Liver (tissue), 9 donors: ENCODE data around the gene C3orf18. TPM values are rescaled to one million over a fixed set of nuclear protein-coding genes. Genes with fewer than 3 reads are reported as not detected.

Experiments
- DNase-seq: peaks from one replicate; pipeline ENCODE4 v3.0.0-alpha.2; 2017; ENCODE audit warnings: low spot score
- H3K27ac ChIP-seq, 2 donors: one replicate each; pipeline ENCODE4 v1.7.0; 2013; ENCODE audit warnings: inconsistent platforms in 2 of 2, low read length in 2 of 2, control low read depth in 1 of 2, low read depth in 1 of 2, mild to moderate bottlenecking in 1 of 2
- H3K27me3 ChIP-seq, 4 donors: one replicate each; pipeline versions ENCODE4 v1.6.1 to v1.7.0; 2013; ENCODE audit warnings: low read length in 3 of 4, inconsistent platforms in 1 of 4, mild to moderate bottlenecking in 1 of 4, moderate library complexity in 1 of 4; ENCODE audit not compliant: control insufficient read depth in 4 of 4, insufficient read depth in 4 of 4
- H3K36me3 ChIP-seq, 4 donors: one replicate each; pipeline versions ENCODE4 v1.6.1 to v1.7.0; 2013; ENCODE audit warnings: low read length in 3 of 4, mild to moderate bottlenecking in 3 of 4, low read depth in 1 of 4, moderate library complexity in 1 of 4; ENCODE audit not compliant: control insufficient read depth in 4 of 4, insufficient read depth in 3 of 4
- H3K4me1 ChIP-seq, 4 donors: one replicate each; pipeline versions ENCODE4 v1.6.1 to v1.7.0; 2013; ENCODE audit warnings: low read length in 3 of 4, mild to moderate bottlenecking in 3 of 4, moderate library complexity in 1 of 4; ENCODE audit not compliant: control insufficient read depth in 4 of 4, insufficient read depth in 4 of 4
- H3K4me3 ChIP-seq, 3 donors: one replicate each; pipeline versions ENCODE4 v1.6.1 to v1.7.0; 2013; ENCODE audit warnings: low read length in 3 of 3, control low read depth in 1 of 3, low read depth in 1 of 3, mild to moderate bottlenecking in 1 of 3
- H3K9ac ChIP-seq, 2 donors: one replicate each; pipeline ENCODE4 v1.7.0; 2013; ENCODE audit warnings: low read length in 2 of 2, mild to moderate bottlenecking in 2 of 2, moderate library complexity in 2 of 2, control low read depth in 1 of 2, low read depth in 1 of 2
- H3K9me3 ChIP-seq, 4 donors: one replicate each; pipeline versions ENCODE4 v1.6.1 to v1.7.0; 2013; ENCODE audit warnings: low read length in 3 of 4; ENCODE audit not compliant: control insufficient read depth in 4 of 4
- EGR1 ChIP-seq, 2 donors: IDR thresholded peaks; 2 replicates each; pipeline ENCODE4 v1.6.1; 2016 to 2018; ENCODE audit warnings: antibody characterized with exemption in 2 of 2, low read depth in 2 of 2
- FOXA1 ChIP-seq: IDR thresholded peaks from 2 replicates; pipeline ENCODE4 v1.6.1; 2016; ENCODE audit warnings: antibody characterized with exemption
- FOXA2 ChIP-seq: IDR thresholded peaks from 2 replicates; pipeline ENCODE4 v1.6.1; 2016; ENCODE audit warnings: antibody characterized with exemption
- GABPA ChIP-seq, 2 donors: IDR thresholded peaks in 1 of 2; conservative IDR thresholded peaks in 1 of 2; 2 replicates each; pipeline ENCODE4 v1.6.1; 2016; ENCODE audit warnings: antibody characterized with exemption in 2 of 2, mild to moderate bottlenecking in 1 of 2, moderate library complexity in 1 of 2
- HNF4A ChIP-seq, 2 donors: conservative IDR thresholded peaks; 2 replicates each; pipeline ENCODE4 v1.6.1; 2016; ENCODE audit warnings: antibody characterized with exemption in 2 of 2, mild to moderate bottlenecking in 2 of 2
- HNF4G ChIP-seq: IDR thresholded peaks from 2 replicates; pipeline ENCODE4 v1.6.1; 2016; ENCODE audit warnings: antibody characterized with exemption
- JUND ChIP-seq, 2 donors: IDR thresholded peaks; 2 replicates each; pipeline ENCODE4 v1.6.1; 2016; ENCODE audit warnings: antibody characterized with exemption in 2 of 2
- NR2F2 ChIP-seq: IDR thresholded peaks from 2 replicates; pipeline ENCODE4 v1.6.1; 2016; ENCODE audit warnings: antibody characterized with exemption
- RAD21 ChIP-seq, 2 donors: IDR thresholded peaks; 2 replicates each; pipeline ENCODE4 v1.6.1; 2016; ENCODE audit warnings: antibody characterized with exemption in 2 of 2, mild to moderate bottlenecking in 2 of 2
- RXRA ChIP-seq, 2 donors: IDR thresholded peaks; 2 replicates each; pipeline ENCODE4 v1.6.1; 2017 to 2018; ENCODE audit warnings: antibody characterized with exemption in 2 of 2, mild to moderate bottlenecking in 1 of 2
- SP1 ChIP-seq: IDR thresholded peaks from 2 replicates; pipeline ENCODE4 v1.6.1; 2018; ENCODE audit warnings: antibody characterized with exemption, mild to moderate bottlenecking
- TAF1 ChIP-seq: conservative IDR thresholded peaks from 2 replicates; pipeline ENCODE4 v1.6.1; 2016; ENCODE audit warnings: antibody characterized with exemption, mild to moderate bottlenecking
- YY1 ChIP-seq: IDR thresholded peaks from 2 replicates; pipeline ENCODE4 v1.6.1; 2016; ENCODE audit warnings: antibody characterized with exemption, mild to moderate bottlenecking
- WGBS: extraction: QIAGEN DNeasy Blood & Tissue Kit; methylation state at CpG from one replicate; pipeline ENCODE4 v1.1.7; 2013; 5-methylcytosine and 5-hydroxymethylcytosine counted together
- polyA plus RNA-seq, 2 donors: library from polyadenylated mRNA; stranded (reverse) in 1 of 2; unstranded in 1 of 2; fragments of 200-250 nt in 1 of 2; fragments of >200 nt in 1 of 2; fragmentation: Nextera tagmentation in 1 of 2; extraction: Ambion mirVana in 1 of 2; gene quantifications; one replicate each; pipeline versions ENCODE4 v1.2.1 to v1.2.3, GENCODE V29; 2013 to 2015
- total RNA-seq, 2 donors: library from RNA; depleted of rRNA; stranded (reverse); fragments of >200 nt; gene quantifications; one replicate each; pipeline ENCODE4 v1.2.3, GENCODE V29; 2014
- TF ChIP-seq, protein P1 (sequence below): IDR thresholded peaks from 2 replicates; pipeline ENCODE4 v1.6.1; 2016; ENCODE audit warnings: antibody characterized with exemption
- TF ChIP-seq, protein P2 (sequence below): IDR thresholded peaks from 2 replicates; pipeline ENCODE4 v1.6.1; 2016; ENCODE audit warnings: antibody characterized with exemption
- TF ChIP-seq, protein P3 (sequence below): IDR thresholded peaks from 2 replicates; pipeline ENCODE4 v1.6.1; 2016; ENCODE audit warnings: antibody characterized with exemption, mild to moderate bottlenecking
- TF ChIP-seq, protein P4 (sequence below): IDR thresholded peaks from 2 replicates; pipeline ENCODE4 v1.6.1; 2016; ENCODE audit warnings: antibody characterized with exemption
- TF ChIP-seq, protein P5 (sequence below): fragments of 150-350 bp; IDR thresholded peaks from 2 replicates; pipeline ENCODE4 v1.5.1; 2017; ENCODE audit warnings: improper control_type of control experiment, low read depth, low read length; ENCODE audit not compliant: missing input control
- donor health status: healthy.
- donor health status: healthy.
- donor health status: healthy.
- donor health status: healthy.
- donor health status: healthy.

Gene C3orf18
- total and polyA plus RNA-seq, 4 donors = 0.54 to 2.7 (median 1.5) TPM

DNA sequence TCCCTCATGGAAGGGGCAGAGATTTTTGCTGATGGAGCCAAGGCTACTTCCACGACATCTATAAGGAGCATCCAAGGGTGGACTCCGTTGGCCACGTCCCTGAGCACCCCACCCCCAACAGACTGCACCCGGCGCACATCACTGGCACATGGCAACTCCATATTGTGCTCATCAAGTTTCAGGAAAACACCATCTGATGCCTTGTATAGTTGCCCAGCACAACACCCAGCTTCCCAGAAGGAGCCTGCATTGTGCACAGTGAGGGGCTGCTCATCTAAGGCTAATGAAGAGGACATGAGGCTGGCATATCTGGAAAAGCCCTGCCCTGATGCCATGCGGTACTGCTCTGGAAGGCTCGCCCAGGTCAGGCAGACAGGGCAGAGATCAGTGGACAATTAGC lies 49.1 kb downstream of the C3orf18 start:
- H3K9me3 ChIP-seq = no peaks in the 10 kb centered on the region
- H3K4me3 ChIP-seq = no peak overlapping the region
- 86% methylated on average over 7 of the region's 7 CpGs for WGBS
- H3K36me3 ChIP-seq = no peaks in the 10 kb centered on the region
- TF ChIP-seq EGR1 (IDR thresholded peaks at IDR 0.05; ENCODE audit: low read depth in 2 of 2) (no peak), NR2F2 (no peak), RXRA (IDR thresholded peaks at IDR 0.05) (no peak), YY1 (no peak), GABPA (IDR thresholded peaks at IDR 0.05 in 1 of 2, conservative IDR thresholded peaks at IDR 0.05 in 1 of 2) (no peak), HNF4G (no peak), JUND (IDR thresholded peaks at IDR 0.05) (no peak), SP1 (no peak), TAF1 (no peak), FOXA2 (no peak), HNF4A (conservative IDR thresholded peaks at IDR 0.05) (no peak), FOXA1 (no peak)
- TF ChIP-seq, protein P1, sequence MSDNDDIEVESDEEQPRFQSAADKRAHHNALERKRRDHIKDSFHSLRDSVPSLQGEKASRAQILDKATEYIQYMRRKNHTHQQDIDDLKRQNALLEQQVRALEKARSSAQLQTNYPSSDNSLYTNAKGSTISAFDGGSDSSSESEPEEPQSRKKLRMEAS = no peak
- TF ChIP-seq, protein P2, sequence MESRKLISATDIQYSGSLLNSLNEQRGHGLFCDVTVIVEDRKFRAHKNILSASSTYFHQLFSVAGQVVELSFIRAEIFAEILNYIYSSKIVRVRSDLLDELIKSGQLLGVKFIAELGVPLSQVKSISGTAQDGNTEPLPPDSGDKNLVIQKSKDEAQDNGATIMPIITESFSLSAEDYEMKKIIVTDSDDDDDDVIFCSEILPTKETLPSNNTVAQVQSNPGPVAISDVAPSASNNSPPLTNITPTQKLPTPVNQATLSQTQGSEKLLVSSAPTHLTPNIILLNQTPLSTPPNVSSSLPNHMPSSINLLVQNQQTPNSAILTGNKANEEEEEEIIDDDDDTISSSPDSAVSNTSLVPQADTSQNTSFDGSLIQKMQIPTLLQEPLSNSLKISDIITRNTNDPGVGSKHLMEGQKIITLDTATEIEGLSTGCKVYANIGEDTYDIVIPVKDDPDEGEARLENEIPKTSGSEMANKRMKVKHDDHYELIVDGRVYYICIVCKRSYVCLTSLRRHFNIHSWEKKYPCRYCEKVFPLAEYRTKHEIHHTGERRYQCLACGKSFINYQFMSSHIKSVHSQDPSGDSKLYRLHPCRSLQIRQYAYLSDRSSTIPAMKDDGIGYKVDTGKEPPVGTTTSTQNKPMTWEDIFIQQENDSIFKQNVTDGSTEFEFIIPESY = no peak
- TF ChIP-seq, protein P3, sequence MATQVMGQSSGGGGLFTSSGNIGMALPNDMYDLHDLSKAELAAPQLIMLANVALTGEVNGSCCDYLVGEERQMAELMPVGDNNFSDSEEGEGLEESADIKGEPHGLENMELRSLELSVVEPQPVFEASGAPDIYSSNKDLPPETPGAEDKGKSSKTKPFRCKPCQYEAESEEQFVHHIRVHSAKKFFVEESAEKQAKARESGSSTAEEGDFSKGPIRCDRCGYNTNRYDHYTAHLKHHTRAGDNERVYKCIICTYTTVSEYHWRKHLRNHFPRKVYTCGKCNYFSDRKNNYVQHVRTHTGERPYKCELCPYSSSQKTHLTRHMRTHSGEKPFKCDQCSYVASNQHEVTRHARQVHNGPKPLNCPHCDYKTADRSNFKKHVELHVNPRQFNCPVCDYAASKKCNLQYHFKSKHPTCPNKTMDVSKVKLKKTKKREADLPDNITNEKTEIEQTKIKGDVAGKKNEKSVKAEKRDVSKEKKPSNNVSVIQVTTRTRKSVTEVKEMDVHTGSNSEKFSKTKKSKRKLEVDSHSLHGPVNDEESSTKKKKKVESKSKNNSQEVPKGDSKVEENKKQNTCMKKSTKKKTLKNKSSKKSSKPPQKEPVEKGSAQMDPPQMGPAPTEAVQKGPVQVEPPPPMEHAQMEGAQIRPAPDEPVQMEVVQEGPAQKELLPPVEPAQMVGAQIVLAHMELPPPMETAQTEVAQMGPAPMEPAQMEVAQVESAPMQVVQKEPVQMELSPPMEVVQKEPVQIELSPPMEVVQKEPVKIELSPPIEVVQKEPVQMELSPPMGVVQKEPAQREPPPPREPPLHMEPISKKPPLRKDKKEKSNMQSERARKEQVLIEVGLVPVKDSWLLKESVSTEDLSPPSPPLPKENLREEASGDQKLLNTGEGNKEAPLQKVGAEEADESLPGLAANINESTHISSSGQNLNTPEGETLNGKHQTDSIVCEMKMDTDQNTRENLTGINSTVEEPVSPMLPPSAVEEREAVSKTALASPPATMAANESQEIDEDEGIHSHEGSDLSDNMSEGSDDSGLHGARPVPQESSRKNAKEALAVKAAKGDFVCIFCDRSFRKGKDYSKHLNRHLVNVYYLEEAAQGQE = no peak
- TF ChIP-seq, protein P4, sequence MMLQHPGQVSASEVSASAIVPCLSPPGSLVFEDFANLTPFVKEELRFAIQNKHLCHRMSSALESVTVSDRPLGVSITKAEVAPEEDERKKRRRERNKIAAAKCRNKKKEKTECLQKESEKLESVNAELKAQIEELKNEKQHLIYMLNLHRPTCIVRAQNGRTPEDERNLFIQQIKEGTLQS = no peak
- TF ChIP-seq, protein P5, sequence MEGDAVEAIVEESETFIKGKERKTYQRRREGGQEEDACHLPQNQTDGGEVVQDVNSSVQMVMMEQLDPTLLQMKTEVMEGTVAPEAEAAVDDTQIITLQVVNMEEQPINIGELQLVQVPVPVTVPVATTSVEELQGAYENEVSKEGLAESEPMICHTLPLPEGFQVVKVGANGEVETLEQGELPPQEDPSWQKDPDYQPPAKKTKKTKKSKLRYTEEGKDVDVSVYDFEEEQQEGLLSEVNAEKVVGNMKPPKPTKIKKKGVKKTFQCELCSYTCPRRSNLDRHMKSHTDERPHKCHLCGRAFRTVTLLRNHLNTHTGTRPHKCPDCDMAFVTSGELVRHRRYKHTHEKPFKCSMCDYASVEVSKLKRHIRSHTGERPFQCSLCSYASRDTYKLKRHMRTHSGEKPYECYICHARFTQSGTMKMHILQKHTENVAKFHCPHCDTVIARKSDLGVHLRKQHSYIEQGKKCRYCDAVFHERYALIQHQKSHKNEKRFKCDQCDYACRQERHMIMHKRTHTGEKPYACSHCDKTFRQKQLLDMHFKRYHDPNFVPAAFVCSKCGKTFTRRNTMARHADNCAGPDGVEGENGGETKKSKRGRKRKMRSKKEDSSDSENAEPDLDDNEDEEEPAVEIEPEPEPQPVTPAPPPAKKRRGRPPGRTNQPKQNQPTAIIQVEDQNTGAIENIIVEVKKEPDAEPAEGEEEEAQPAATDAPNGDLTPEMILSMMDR = no peak
- H3K4me1 ChIP-seq = no peaks in the 10 kb centered on the region
- no peak for DNase-seq
- no peak overlapping the region for H3K27ac ChIP-seq
- H3K27me3 ChIP-seq = peaks cover 0 to 4% (median 0%) of the 10 kb centered on the region in 4 donors
- no peak overlapping the region for H3K9ac ChIP-seq

DNA sequence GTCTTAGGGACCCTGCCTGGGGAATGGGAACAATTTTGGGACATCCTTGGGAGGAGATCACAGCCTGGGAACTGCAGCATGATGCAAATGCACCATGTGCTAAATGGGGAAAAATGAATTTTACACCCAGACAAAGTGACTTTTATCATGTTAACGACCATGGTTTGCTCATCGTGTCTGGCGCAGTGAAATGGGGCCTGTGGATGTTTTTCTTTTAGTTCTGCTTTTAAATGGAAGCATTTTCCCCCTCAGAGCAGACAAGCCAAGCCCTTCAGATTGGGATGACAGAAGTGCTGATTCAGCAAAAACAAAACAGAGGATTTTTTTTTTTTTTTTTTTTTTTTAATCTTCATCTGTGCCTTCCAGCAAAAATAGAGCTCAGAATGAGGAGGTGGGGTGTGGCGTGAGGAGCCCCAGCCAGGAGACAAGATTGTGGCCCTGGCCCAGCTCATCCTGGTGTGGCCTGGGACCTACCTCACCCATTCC lies 49.8 kb downstream of the C3orf18 start:
- Histone ChIP-seq H3K9ac (no peak overlapping the region), H3K9me3 (no peaks in the 10 kb centered on the region), H3K4me1 (no peaks in the 10 kb centered on the region), H3K36me3 (no peaks in the 10 kb centered on the region), H3K4me3 (no peak overlapping the region), H3K27ac (no peak overlapping the region), H3K27me3 (peaks cover 0 to 4% (median 0%) of the 10 kb centered on the region in 4 donors)
- DNase-seq = no peak
- 86% methylated on average over 4 of the region's 4 CpGs for WGBS
- TF ChIP-seq, protein P2 = no peak
- TF ChIP-seq RAD21 (IDR thresholded peaks at IDR 0.05) (no peak), HNF4G (no peak), GABPA (IDR thresholded peaks at IDR 0.05 in 1 of 2, conservative IDR thresholded peaks at IDR 0.05 in 1 of 2) (no peak), RXRA (IDR thresholded peaks at IDR 0.05) (no peak), NR2F2 (no peak)
- TF ChIP-seq, protein P4 = no peak
- TF ChIP-seq, protein P3 = no peak
